Urothelium cell line (cell line): Measurements from ENCODE around the gene ALG8.
"Not testable (repeated sequence)": the region's sequence is repeated elsewhere in the genome, so short reads cannot be mapped to it uniquely, and the experiment has no call there.

Source experiments
- DNase-seq: peaks from one replicate; pipeline ENCODE4 v3.0.0; 2011; ENCODE audit warnings: low spot score, mixed read lengths
- FAIRE-seq: peaks from 2 replicates; lab custom pipeline; 2011; peaks lifted over from hg19 to GRCh38; lab: Jason Lieb, UNC

The ALG8 gene

GRCh38 chr11:78076733-78077403, 62.6 kb downstream of the ALG8 start:
- no peak for DNase-seq
- FAIRE-seq: no peak

- FAIRE-seq: no peak
- no peak for DNase-seq
These were observed 64.7 kb downstream of the ALG8 start for GRCh38 chr11:78074756-78075155.

- DNase-seq (no peak), FAIRE-seq (no peak)
These were observed 67.0 kb downstream of the ALG8 start for GRCh38 chr11:78072455-78072854.

- DNase-seq (no peak), FAIRE-seq (no peak)
These were observed 67.7 kb downstream of the ALG8 start for GRCh38 chr11:78071717-78072116.

GRCh38 chr11:78070621-78071020, 68.8 kb downstream of the ALG8 start:
- FAIRE-seq: no peak
- DNase-seq: no peak

- DNase-seq: no peak
- no peak for FAIRE-seq
These were observed 70.0 kb downstream of the ALG8 start for GRCh38 chr11:78069465-78069864.

GRCh38 chr11:78067704-78068103, 71.7 kb downstream of the ALG8 start:
- no peak for DNase-seq
- FAIRE-seq: peak; percentile 59

GRCh38 chr11:78066471-78066870, 73.0 kb downstream of the ALG8 start:
- FAIRE-seq: no peak

GRCh38 chr11:78065203-78065602, 74.2 kb downstream of the ALG8 start:
- no peak for DNase-seq

More at GRCh38 chr11:78066471-78066870, 73.0 kb downstream of the ALG8 start:
- no peak for DNase-seq

GRCh38 chr11:78063440-78064181, 75.8 kb downstream of the ALG8 start, which contains the start of gene THRSP:
Gene THRSP (plus strand): TSS chr11:78063861. CDS start chr11:78063882, 21 bp downstream.
- DNase-seq: no peak
- no peak for FAIRE-seq

More at GRCh38 chr11:78065203-78065602, 74.2 kb downstream of the ALG8 start:
- FAIRE-seq: no peak

GRCh38 chr11:78062671-78063070, 76.8 kb downstream of the ALG8 start:
- no peak for DNase-seq
- FAIRE-seq: no peak

GRCh38 chr11:78061921-78062311, 77.5 kb downstream of the ALG8 start:
- FAIRE-seq: peak; percentile 13
- no peak for DNase-seq

GRCh38 chr11:78061088-78061920, 78.1 kb downstream of the ALG8 start:
- DNase-seq (no peak), FAIRE-seq (no peak)

- no peak for FAIRE-seq
- DNase-seq: no peak
These were observed 78.9 kb downstream of the ALG8 start for GRCh38 chr11:78060533-78060932.

GRCh38 chr11:78059749-78060328, 79.6 kb downstream of the ALG8 start:
- not testable (repeated sequence) for FAIRE-seq, DNase-seq

- FAIRE-seq: no peak
- DNase-seq: no peak
These were observed 81.9 kb downstream of the ALG8 start for GRCh38 chr11:78057462-78058055.

- no peak for DNase-seq
- no peak for FAIRE-seq
These were observed 83.3 kb downstream of the ALG8 start for GRCh38 chr11:78056093-78056492.

- DNase-seq: no peak
These were observed 84.5 kb downstream of the ALG8 start for GRCh38 chr11:78054971-78055370.

GRCh38 chr11:78050964-78051831, 88.2 kb downstream of the ALG8 start:
- FAIRE-seq (no peak), DNase-seq (peak; percentile 50)

More at GRCh38 chr11:78054971-78055370, 84.5 kb downstream of the ALG8 start:
- FAIRE-seq: no peak
